ENCODE results near the gene FZR1. TPM values are rescaled to one million over a fixed set of nuclear protein-coding genes. Genes with fewer than 3 reads are reported as not detected.

Gene FZR1
- total RNA-seq, 2 experiments from 2014 or later, result 61.2 to 65.3 TPM

DNA sequence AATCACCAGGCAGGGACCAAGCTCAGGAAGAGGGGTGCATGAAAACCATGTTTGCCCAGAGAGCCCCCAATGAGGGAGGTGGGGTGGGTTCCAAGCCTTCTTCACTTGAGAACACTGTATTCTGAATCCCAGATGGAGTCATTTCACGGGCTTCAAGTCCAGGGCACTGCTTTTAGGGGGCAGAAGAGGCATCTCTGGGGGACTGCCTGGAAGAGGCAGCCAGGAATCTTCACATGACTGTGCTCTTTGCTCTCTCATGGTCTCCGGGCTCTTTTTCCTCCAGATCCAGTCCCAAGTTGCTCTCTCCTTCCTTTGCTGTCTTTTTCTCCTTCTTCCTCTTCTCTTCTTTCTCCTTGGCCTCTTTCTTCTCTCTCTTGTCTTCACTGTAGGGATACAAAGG is 31.5 kb upstream of the FZR1 start:
- Histone ChIP-seq H3K9me2 (ENCODE audit: insufficient read depth, low read length) (no peaks in the 10 kb centered on the region), H3K36me3 (ENCODE audit: insufficient read depth, low read length) (no peaks in the 10 kb centered on the region), H3K4me1 (ENCODE audit: insufficient read depth, low read length, poor library complexity, severe bottlenecking) (peaks cover 17% of the 10 kb centered on the region), H4K20me1 (ENCODE audit: insufficient read depth, low read length) (no peaks in the 10 kb centered on the region), H2AFZ (ENCODE audit: low read length) (no peak overlapping the region), H3K9me3 (ENCODE audit: low read length) (no peaks in the 10 kb centered on the region), H3K4me2 (ENCODE audit: low read length) (no peak overlapping the region), H3K4me3 (ENCODE audit: low read depth, low read length, poor library complexity, severe bottlenecking) (no peak overlapping the region), H3K79me2 (ENCODE audit: insufficient read depth, low read depth, low read length) (no peaks in the 10 kb centered on the region), H3K27ac (ENCODE audit: low read depth, low read length, poor library complexity, severe bottlenecking) (no peak overlapping the region)
- ChIA-PET POLR2A (no interaction called here), CTCF (ENCODE audit: unreplicated experiment) (no interaction called here)
- intact Hi-C loops (cut with micrococcal nuclease; ENCODE audit: unreplicated experiment), result no loop called here
- TF ChIP-seq EZH2phosphoT487 (IDR thresholded peaks at IDR 0.05; ENCODE audit: borderline replicate concordance, low read depth, low read length), result no peak
- TF ChIP-seq, protein P1, sequence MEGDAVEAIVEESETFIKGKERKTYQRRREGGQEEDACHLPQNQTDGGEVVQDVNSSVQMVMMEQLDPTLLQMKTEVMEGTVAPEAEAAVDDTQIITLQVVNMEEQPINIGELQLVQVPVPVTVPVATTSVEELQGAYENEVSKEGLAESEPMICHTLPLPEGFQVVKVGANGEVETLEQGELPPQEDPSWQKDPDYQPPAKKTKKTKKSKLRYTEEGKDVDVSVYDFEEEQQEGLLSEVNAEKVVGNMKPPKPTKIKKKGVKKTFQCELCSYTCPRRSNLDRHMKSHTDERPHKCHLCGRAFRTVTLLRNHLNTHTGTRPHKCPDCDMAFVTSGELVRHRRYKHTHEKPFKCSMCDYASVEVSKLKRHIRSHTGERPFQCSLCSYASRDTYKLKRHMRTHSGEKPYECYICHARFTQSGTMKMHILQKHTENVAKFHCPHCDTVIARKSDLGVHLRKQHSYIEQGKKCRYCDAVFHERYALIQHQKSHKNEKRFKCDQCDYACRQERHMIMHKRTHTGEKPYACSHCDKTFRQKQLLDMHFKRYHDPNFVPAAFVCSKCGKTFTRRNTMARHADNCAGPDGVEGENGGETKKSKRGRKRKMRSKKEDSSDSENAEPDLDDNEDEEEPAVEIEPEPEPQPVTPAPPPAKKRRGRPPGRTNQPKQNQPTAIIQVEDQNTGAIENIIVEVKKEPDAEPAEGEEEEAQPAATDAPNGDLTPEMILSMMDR (conservative IDR thresholded peaks at IDR 0.05; ENCODE audit: low read length), result no peak
- no TSS peak for BruUV-seq (replicated peaks)
- no peak for DNase-seq (ENCODE audit: low spot score)

DNA sequence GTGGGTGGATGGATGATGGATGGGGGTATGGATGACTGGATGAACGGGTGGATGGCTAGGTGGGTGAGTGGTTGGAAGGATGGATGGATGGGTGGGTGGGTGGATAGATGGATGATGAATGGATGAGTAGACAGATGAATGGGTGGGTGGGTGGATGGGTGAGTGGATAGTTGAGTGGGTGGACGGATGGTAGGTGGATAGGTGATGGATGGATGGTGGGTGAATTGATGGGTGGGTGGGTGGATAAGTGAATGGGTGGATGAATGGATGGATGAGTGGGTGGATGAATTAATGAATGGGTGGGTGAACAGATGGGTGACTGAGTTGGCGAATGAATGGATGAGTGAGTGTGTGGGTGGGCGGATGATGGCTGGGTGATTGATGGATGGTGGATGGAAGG is 30.7 kb upstream of the FZR1 start:
- POLR2A ChIA-PET, result no interaction called here
- Histone ChIP-seq H4K20me1 (ENCODE audit: insufficient read depth, low read length) (no peaks in the 10 kb centered on the region), H2AFZ (ENCODE audit: low read length) (no peak overlapping the region), H3K9me2 (ENCODE audit: insufficient read depth, low read length) (no peaks in the 10 kb centered on the region), H3K9me3 (ENCODE audit: low read length) (no peaks in the 10 kb centered on the region), H3K36me3 (ENCODE audit: insufficient read depth, low read length) (no peaks in the 10 kb centered on the region), H3K27ac (ENCODE audit: low read depth, low read length, poor library complexity, severe bottlenecking) (no peak overlapping the region), H3K4me3 (ENCODE audit: low read depth, low read length, poor library complexity, severe bottlenecking) (no peak overlapping the region), H3K4me2 (ENCODE audit: low read length) (no peak overlapping the region), H3K4me1 (ENCODE audit: insufficient read depth, low read length, poor library complexity, severe bottlenecking) (peaks cover 25% of the 10 kb centered on the region), H3K79me2 (ENCODE audit: insufficient read depth, low read depth, low read length) (no peaks in the 10 kb centered on the region)
- CTCF ChIA-PET (ENCODE audit: unreplicated experiment), result no interaction called here
- intact Hi-C loops (cut with micrococcal nuclease; ENCODE audit: unreplicated experiment), result no loop called here
- no peak for DNase-seq (ENCODE audit: low spot score)
- no peak for TF ChIP-seq EZH2phosphoT487 (IDR thresholded peaks at IDR 0.05; ENCODE audit: borderline replicate concordance, low read depth, low read length)
- TF ChIP-seq, protein P1 (conservative IDR thresholded peaks at IDR 0.05; ENCODE audit: low read length), result no peak
- no TSS peak for BruUV-seq (replicated peaks)

DNA sequence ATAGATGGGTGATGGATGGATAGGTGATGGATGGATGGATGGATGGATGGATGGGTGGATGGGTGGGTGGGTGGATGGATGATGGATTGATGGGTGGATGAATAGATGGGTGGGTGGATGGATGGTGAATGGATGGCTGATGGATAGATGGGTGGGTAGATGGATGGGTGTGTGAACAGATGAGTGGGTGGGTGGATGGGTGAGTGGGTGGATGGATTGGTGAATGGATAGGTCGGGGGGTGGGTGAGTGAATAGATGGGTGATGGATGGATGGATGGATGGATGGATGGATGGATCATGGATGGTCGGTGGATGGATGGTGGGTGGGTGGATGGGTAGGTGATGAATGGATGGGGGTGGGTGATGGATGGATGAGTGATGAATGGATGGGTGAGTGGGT is 29.3 kb upstream of the FZR1 start:
- no peaks in the 10 kb centered on the region for H3K36me3 ChIP-seq (ENCODE audit: insufficient read depth, low read length)
- H3K79me2 ChIP-seq (ENCODE audit: insufficient read depth, low read depth, low read length), result no peaks in the 10 kb centered on the region
- no TSS peak for BruUV-seq (replicated peaks)
- no peak for DNase-seq (ENCODE audit: low spot score)
- H3K4me1 ChIP-seq (ENCODE audit: insufficient read depth, low read length, poor library complexity, severe bottlenecking), result peaks cover 39% of the 10 kb centered on the region
- ChIA-PET POLR2A (no interaction called here), CTCF (ENCODE audit: unreplicated experiment) (no interaction called here)
- no peak overlapping the region for H3K27ac ChIP-seq (ENCODE audit: low read depth, low read length, poor library complexity, severe bottlenecking)
- intact Hi-C loops (cut with micrococcal nuclease; ENCODE audit: unreplicated experiment), result no loop called here
- H3K4me2 ChIP-seq (ENCODE audit: low read length), result no peak overlapping the region
- no peaks in the 10 kb centered on the region for H4K20me1 ChIP-seq (ENCODE audit: insufficient read depth, low read length)
- H3K9me2 ChIP-seq (ENCODE audit: insufficient read depth, low read length), result no peaks in the 10 kb centered on the region
- no peak overlapping the region for H3K4me3 ChIP-seq (ENCODE audit: low read depth, low read length, poor library complexity, severe bottlenecking)
- TF ChIP-seq, protein P1 (conservative IDR thresholded peaks at IDR 0.05; ENCODE audit: low read length), result no peak
- TF ChIP-seq EZH2phosphoT487 (IDR thresholded peaks at IDR 0.05; ENCODE audit: borderline replicate concordance, low read depth, low read length), result no peak
- H2AFZ ChIP-seq (ENCODE audit: low read length), result no peak overlapping the region
- no peaks in the 10 kb centered on the region for H3K9me3 ChIP-seq (ENCODE audit: low read length)

Data from OCI-LY7 (cell line).